Measurements from ENCODE around the gene GSTO2.

GRCh38 chr10:104336821-104337467 is 68.0 kb downstream of the GSTO2 start:
- TF ChIP-seq RXRB (CRISPR knock-in tag; IDR thresholded peaks at IDR 0.05; ENCODE audit: borderline replicate concordance): no peak
- TF ChIP-seq PAX8 (CRISPR knock-in tag; IDR thresholded peaks at IDR 0.05; ENCODE audit: borderline replicate concordance): no peak
- no peak for TF ChIP-seq NFE2 (CRISPR knock-in tag; IDR thresholded peaks at IDR 0.05)
- TF ChIP-seq ZNF574 (CRISPR knock-in tag; IDR thresholded peaks at IDR 0.05): no peak
- TF ChIP-seq CBFB (CRISPR knock-in tag; IDR thresholded peaks at IDR 0.05): no peak

All from HepG2 (cell line).